ENCODE measurements around the gene PTPN7. TPM values are rescaled to one million over a fixed set of nuclear protein-coding genes. Genes with fewer than 3 reads are reported as not detected.

PTPN7 gene
- polyA plus RNA-seq, 1 of the 3 experiments (the other 2 are of a cell fraction), result not detected

DNA sequence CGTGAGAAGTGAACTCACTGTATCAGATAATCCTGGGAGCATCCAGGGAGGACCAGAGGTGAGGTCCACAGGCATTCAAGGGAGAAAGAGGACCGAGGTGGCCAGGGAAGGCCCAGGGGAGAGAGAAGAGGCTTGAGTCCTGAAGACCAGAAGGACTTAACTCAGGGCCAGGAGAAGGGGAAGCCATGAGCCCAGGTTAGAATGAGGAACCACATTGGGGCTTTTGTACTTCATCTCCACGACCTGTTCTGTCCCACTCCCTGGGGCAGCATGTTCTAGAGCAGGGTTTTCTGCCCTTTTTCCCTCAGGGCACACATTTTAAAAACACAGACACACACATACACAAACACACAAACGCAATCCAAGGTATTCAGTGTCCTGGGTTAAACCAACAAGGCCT lies 41.6 kb upstream of the PTPN7 start (continued):
- no peak for TF ChIP-seq POLR2AphosphoS5 (IDR thresholded peaks at IDR 0.05; ENCODE audit: low read depth, low read length)
- TF ChIP-seq, protein P1, sequence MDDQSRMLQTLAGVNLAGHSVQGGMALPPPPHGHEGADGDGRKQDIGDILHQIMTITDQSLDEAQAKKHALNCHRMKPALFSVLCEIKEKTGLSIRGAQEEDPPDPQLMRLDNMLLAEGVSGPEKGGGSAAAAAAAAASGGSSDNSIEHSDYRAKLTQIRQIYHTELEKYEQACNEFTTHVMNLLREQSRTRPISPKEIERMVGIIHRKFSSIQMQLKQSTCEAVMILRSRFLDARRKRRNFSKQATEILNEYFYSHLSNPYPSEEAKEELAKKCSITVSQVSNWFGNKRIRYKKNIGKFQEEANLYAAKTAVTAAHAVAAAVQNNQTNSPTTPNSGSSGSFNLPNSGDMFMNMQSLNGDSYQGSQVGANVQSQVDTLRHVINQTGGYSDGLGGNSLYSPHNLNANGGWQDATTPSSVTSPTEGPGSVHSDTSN (IDR thresholded peaks at IDR 0.05), result no peak
- TF ChIP-seq RAD21 (IDR thresholded peaks at IDR 0.05; ENCODE audit: low read length), result no peak
- TF ChIP-seq SMC3 (IDR thresholded peaks at IDR 0.05; ENCODE audit: low read depth, low read length), result no peak

DNA sequence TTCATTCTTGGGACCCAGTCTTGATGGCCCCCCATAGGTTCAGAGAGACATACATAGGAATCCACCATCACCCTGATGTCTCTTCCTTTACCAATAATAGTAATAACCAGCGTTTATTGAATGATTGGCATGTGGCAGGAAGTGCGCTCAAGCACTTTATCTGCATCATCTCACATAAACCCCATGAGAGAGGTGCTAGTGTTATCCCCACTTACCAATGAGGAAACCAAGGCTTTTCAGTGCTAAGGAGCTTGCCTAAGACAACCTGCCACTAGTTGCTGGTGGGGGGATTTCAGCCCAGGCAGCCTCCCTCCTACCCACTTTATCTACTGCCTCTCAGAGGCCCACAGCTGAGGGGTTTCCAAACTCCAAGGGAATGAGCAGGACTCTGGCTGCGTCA lies 40.9 kb upstream of the PTPN7 start:
- Histone ChIP-seq H3K4me1 (ENCODE audit: control insufficient read depth in 1 of 2, insufficient read depth in 2 of 2, low read depth in 1 of 2, low read length in 1 of 2) (no peaks in the 10 kb centered on the region), H4K20me1 (ENCODE audit: insufficient read depth) (no peaks in the 10 kb centered on the region), H3K27me3 (ENCODE audit: insufficient read depth) (no peaks in the 10 kb centered on the region), H2AFZ (ENCODE audit: low read depth) (no peak overlapping the region), H3K36me3 (replicated peaks in 1 of 2; ENCODE audit: control insufficient read depth in 1 of 2, insufficient read depth in 2 of 2, low read length in 1 of 2) (no peaks in the 10 kb centered on the region), H3F3A (replicated peaks; ENCODE audit: insufficient read depth) (no peaks in the 10 kb centered on the region), H3K27ac (ENCODE audit: low read depth in 2 of 2, low read length in 1 of 2) (no peak overlapping the region), H3K9me2 (no peaks in the 10 kb centered on the region), H3K79me2 (ENCODE audit: insufficient read depth) (no peaks in the 10 kb centered on the region), H3K9me3 (no peaks in the 10 kb centered on the region), H3K9ac (no peak overlapping the region), H3K4me3 (ENCODE audit: low read depth in 2 of 2, low read length in 1 of 2) (no peak overlapping the region), H3K4me2 (no peak overlapping the region)
- CTCF ChIA-PET, result interaction anchor here (0.9 to 2.8 kb wide), 7 partner anchors 9 to 118 kb away, joined by 3 to 22 read pairs (median 4); no protein-coding TSS in a partner anchor
- POLR2A ChIA-PET, result no interaction called here
- TF ChIP-seq TEAD4 (IDR thresholded peaks at IDR 0.05; ENCODE audit: borderline replicate concordance, insufficient read depth), result no peak
- TF ChIP-seq ELF1 (IDR thresholded peaks at IDR 0.05), result no peak
- TF ChIP-seq, protein P2, sequence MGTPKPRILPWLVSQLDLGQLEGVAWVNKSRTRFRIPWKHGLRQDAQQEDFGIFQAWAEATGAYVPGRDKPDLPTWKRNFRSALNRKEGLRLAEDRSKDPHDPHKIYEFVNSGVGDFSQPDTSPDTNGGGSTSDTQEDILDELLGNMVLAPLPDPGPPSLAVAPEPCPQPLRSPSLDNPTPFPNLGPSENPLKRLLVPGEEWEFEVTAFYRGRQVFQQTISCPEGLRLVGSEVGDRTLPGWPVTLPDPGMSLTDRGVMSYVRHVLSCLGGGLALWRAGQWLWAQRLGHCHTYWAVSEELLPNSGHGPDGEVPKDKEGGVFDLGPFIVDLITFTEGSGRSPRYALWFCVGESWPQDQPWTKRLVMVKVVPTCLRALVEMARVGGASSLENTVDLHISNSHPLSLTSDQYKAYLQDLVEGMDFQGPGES (IDR thresholded peaks at IDR 0.05; ENCODE audit: low read depth, low read length), result no peak
- TF ChIP-seq SMC3 (IDR thresholded peaks at IDR 0.05; ENCODE audit: low read depth, low read length), result no peak
- TF ChIP-seq GABPA (IDR thresholded peaks at IDR 0.05; ENCODE audit: low read depth), result no peak
- TF ChIP-seq CHD2 (IDR thresholded peaks at IDR 0.05; ENCODE audit: low read length, partially characterized antibody), result no peak
- no peak for TF ChIP-seq YY1 (IDR thresholded peaks at IDR 0.05; ENCODE audit: low read depth)
- TF ChIP-seq JUND (IDR thresholded peaks at IDR 0.05), result no peak
- TF ChIP-seq, protein P3, sequence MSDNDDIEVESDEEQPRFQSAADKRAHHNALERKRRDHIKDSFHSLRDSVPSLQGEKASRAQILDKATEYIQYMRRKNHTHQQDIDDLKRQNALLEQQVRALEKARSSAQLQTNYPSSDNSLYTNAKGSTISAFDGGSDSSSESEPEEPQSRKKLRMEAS (IDR thresholded peaks at IDR 0.05; ENCODE audit: low read depth), result no peak
- no peak for TF ChIP-seq FOXM1 (IDR thresholded peaks at IDR 0.05; ENCODE audit: low read depth)
- TF ChIP-seq FOXJ3 (CRISPR knock-in tag; IDR thresholded peaks at IDR 0.05), result no peak
- no peak for TF ChIP-seq MXI1 (IDR thresholded peaks at IDR 0.05; ENCODE audit: low read depth, low read length)
- no peak for DNase-seq
- 85% methylated on average over 3 of the region's 3 CpGs for WGBS (ENCODE audit: low lambda C conversion rate)

DNA sequence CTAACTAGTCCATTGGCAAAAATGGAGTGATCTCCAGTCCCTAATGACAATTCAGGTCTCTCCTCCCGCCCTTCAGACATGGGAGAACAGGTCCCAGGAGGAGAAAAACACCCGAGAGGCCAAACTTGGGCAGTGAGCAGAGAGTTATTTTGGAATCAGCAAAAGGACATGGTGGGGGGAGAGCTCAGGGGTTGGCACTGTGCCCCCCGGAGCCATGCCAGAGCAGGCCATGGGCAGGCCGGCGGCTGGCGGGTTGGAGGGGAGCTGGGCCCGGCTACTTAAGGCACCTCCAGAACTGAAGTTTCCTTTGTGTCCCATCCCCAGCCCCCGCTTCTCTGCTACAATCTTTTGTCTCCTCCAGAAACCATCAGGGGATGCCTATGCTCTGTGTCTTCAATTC lies 40.3 kb upstream of the PTPN7 start:
- Histone ChIP-seq H3F3A (replicated peaks; ENCODE audit: insufficient read depth) (no peaks in the 10 kb centered on the region), H3K4me3 (ENCODE audit: low read depth in 2 of 2, low read length in 1 of 2) (no peak overlapping the region), H3K9me3 (no peaks in the 10 kb centered on the region), H2AFZ (ENCODE audit: low read depth) (no peak overlapping the region), H3K36me3 (replicated peaks in 1 of 2; ENCODE audit: control insufficient read depth in 1 of 2, insufficient read depth in 2 of 2, low read length in 1 of 2) (no peaks in the 10 kb centered on the region), H3K27me3 (ENCODE audit: insufficient read depth) (peaks cover 5% of the 10 kb centered on the region), H3K9me2 (no peaks in the 10 kb centered on the region), H3K9ac (no peak overlapping the region), H3K4me2 (no peak overlapping the region), H4K20me1 (ENCODE audit: insufficient read depth) (no peaks in the 10 kb centered on the region), H3K27ac (ENCODE audit: low read depth in 2 of 2, low read length in 1 of 2) (no peak overlapping the region), H3K79me2 (ENCODE audit: insufficient read depth) (no peaks in the 10 kb centered on the region), H3K4me1 (ENCODE audit: control insufficient read depth in 1 of 2, insufficient read depth in 2 of 2, low read depth in 1 of 2, low read length in 1 of 2) (no peaks in the 10 kb centered on the region)
- no peak for DNase-seq
- POLR2A ChIA-PET, result no interaction called here
- WGBS (ENCODE audit: low lambda C conversion rate), result 92% methylated on average over 6 of the region's 8 CpGs
- CTCF ChIA-PET, result interaction anchor here (0.9 to 2.8 kb wide), 9 partner anchors 8 to 118 kb away, joined by 3 to 22 read pairs (median 4); no protein-coding TSS in a partner anchor
- TF ChIP-seq, protein P2 (IDR thresholded peaks at IDR 0.05; ENCODE audit: low read depth, low read length), result no peak
- TF ChIP-seq RCOR1 (IDR thresholded peaks at IDR 0.05; ENCODE audit: low read length) (no peak), MEF2A (IDR thresholded peaks at IDR 0.05; ENCODE audit: borderline replicate concordance, low read depth) (no peak), MXI1 (IDR thresholded peaks at IDR 0.05; ENCODE audit: low read depth, low read length) (no peak), CHD2 (IDR thresholded peaks at IDR 0.05; ENCODE audit: low read length, partially characterized antibody) (no peak), FOXJ3 (CRISPR knock-in tag; IDR thresholded peaks at IDR 0.05) (no peak), NFIC (IDR thresholded peaks at IDR 0.05; ENCODE audit: borderline replicate concordance) (no peak), FOSL2 (IDR thresholded peaks at IDR 0.05; ENCODE audit: borderline replicate concordance, low read depth) (no peak), GATA2 (CRISPR knock-in tag; IDR thresholded peaks at IDR 0.05) (no peak), JUND (IDR thresholded peaks at IDR 0.05) (no peak)
- TF ChIP-seq, protein P4, sequence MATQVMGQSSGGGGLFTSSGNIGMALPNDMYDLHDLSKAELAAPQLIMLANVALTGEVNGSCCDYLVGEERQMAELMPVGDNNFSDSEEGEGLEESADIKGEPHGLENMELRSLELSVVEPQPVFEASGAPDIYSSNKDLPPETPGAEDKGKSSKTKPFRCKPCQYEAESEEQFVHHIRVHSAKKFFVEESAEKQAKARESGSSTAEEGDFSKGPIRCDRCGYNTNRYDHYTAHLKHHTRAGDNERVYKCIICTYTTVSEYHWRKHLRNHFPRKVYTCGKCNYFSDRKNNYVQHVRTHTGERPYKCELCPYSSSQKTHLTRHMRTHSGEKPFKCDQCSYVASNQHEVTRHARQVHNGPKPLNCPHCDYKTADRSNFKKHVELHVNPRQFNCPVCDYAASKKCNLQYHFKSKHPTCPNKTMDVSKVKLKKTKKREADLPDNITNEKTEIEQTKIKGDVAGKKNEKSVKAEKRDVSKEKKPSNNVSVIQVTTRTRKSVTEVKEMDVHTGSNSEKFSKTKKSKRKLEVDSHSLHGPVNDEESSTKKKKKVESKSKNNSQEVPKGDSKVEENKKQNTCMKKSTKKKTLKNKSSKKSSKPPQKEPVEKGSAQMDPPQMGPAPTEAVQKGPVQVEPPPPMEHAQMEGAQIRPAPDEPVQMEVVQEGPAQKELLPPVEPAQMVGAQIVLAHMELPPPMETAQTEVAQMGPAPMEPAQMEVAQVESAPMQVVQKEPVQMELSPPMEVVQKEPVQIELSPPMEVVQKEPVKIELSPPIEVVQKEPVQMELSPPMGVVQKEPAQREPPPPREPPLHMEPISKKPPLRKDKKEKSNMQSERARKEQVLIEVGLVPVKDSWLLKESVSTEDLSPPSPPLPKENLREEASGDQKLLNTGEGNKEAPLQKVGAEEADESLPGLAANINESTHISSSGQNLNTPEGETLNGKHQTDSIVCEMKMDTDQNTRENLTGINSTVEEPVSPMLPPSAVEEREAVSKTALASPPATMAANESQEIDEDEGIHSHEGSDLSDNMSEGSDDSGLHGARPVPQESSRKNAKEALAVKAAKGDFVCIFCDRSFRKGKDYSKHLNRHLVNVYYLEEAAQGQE (IDR thresholded peaks at IDR 0.05; ENCODE audit: low read depth, low read length), result no peak
